ENCODE measurements around the gene OR2J2.
"Not testable (repeated sequence)": the region's sequence is repeated elsewhere in the genome, so short reads cannot be mapped to it uniquely, and the experiment has no call there.

Gene OR2J2

GRCh38 chr6:29171736-29172135, 1.0 kb downstream of the OR2J2 start:
- Histone ChIP-seq H3K9me3 (no peaks in the 10 kb centered on the region), H3K36me3 (no peaks in the 10 kb centered on the region), H3K4me3 (ENCODE audit: low read depth, low read length) (no peak overlapping the region), H3K4me1 (no peaks in the 10 kb centered on the region), H3K27me3 (no peaks in the 10 kb centered on the region; the same call in none of the 2 replicates)
- no peak for TF ChIP-seq CTCF (IDR thresholded peaks at IDR 0.05; ENCODE audit: low read depth, low read length)
- no peak for DNase-seq

GRCh38 chr6:29183594-29183993, 12.9 kb downstream of the OR2J2 start:
- Histone ChIP-seq H3K36me3 (no peaks in the 10 kb centered on the region), H3K27me3 (no peaks in the 10 kb centered on the region), H3K9me3 (no peaks in the 10 kb centered on the region), H3K4me3 (ENCODE audit: low read depth, low read length) (no peak overlapping the region), H3K4me1 (no peaks in the 10 kb centered on the region)
- TF ChIP-seq CTCF (IDR thresholded peaks at IDR 0.05; ENCODE audit: low read depth, low read length) = no peak
- no peak for DNase-seq

GRCh38 chr6:29188659-29189058, 18.0 kb downstream of the OR2J2 start:
- H3K27me3 ChIP-seq; H3K4me1 ChIP-seq; H3K4me3 ChIP-seq (ENCODE audit: low read depth, low read length); DNase-seq; H3K9me3 ChIP-seq; H3K36me3 ChIP-seq: not testable (repeated sequence)

GRCh38 chr6:29200767-29201662, 30.3 kb downstream of the OR2J2 start:
- TF ChIP-seq CTCF (IDR thresholded peaks at IDR 0.05; ENCODE audit: low read depth, low read length) = no peak
- no peak for DNase-seq
- Histone ChIP-seq H3K27me3 (no peaks in the 10 kb centered on the region), H3K4me1 (no peaks in the 10 kb centered on the region), H3K36me3 (no peaks in the 10 kb centered on the region), H3K4me3 (ENCODE audit: low read depth, low read length) (no peak overlapping the region), H3K9me3 (no peaks in the 10 kb centered on the region)

- TF ChIP-seq CTCF (IDR thresholded peaks at IDR 0.05; ENCODE audit: low read depth, low read length) = no peak
- no peaks in the 10 kb centered on the region for H3K9me3 ChIP-seq
- DNase-seq = no peak
- no peaks in the 10 kb centered on the region for H3K36me3 ChIP-seq
- H3K4me1 ChIP-seq = no peaks in the 10 kb centered on the region
- H3K27me3 ChIP-seq = no peaks in the 10 kb centered on the region
- H3K4me3 ChIP-seq (ENCODE audit: low read depth, low read length) = no peak overlapping the region
These were observed 31.3 kb downstream of the OR2J2 start for GRCh38 chr6:29201966-29202365.

GRCh38 chr6:29211488-29211887, 40.8 kb downstream of the OR2J2 start:
- Histone ChIP-seq H3K36me3 (no peaks in the 10 kb centered on the region), H3K4me1 (no peaks in the 10 kb centered on the region), H3K9me3 (no peaks in the 10 kb centered on the region), H3K4me3 (ENCODE audit: low read depth, low read length) (no peak overlapping the region), H3K27me3 (no peaks in the 10 kb centered on the region)
- no peak for DNase-seq
- TF ChIP-seq CTCF (IDR thresholded peaks at IDR 0.05; ENCODE audit: low read depth, low read length) = no peak
